Thoracic aorta (tissue), 2 donors: ENCODE data around the gene NUP155. TPM values are rescaled to one million over a fixed set of nuclear protein-coding genes. Genes with fewer than 3 reads are reported as not detected.

Experiments used
- total RNA-seq, 2 donors: library from RNA; depleted of rRNA; stranded (reverse); fragments of >200 nt; gene quantifications; one replicate each; pipeline versions ENCODE4 v1.1.0 to v1.2.3, GENCODE V29; 2016

Gene NUP155
- total RNA-seq, 2 donors from 2014 or later, result 14.8 to 30.8 TPM

Other genes starting within 250 kb of the NUP155 start
- 10 to 100 TPM; 24.1 to 44.0 TPM for gene CPLANE1, start 121.7 kb downstream of the NUP155 start, total RNA-seq
- gene WDR70, start 8.2 kb upstream of the NUP155 start, total RNA-seq, result 10 to 100 TPM; 18.0 to 25.3 TPM